Upper lobe of left lung (tissue), 4 donors: ENCODE results near the gene NBEAL2.

Experiments used
- CTCF ChIP-seq, 6 experiments: fragments of 450-650 bp in 4 of 6; fragments of 200-600 bp in 2 of 6; sonication (generic) in 2 of 6; IDR thresholded peaks; one replicate each; pipeline ENCODE4 v1.5.1; 2016 to 2019; ENCODE audit warnings: antibody characterized with exemption in 6 of 6
- POLR2A ChIP-seq, 4 donors: fragments of 450-650 bp; IDR thresholded peaks; one replicate each; pipeline ENCODE4 v1.5.1; 2016 to 2017; ENCODE audit warnings: antibody characterized with exemption in 4 of 4, mild to moderate bottlenecking in 2 of 4

GRCh38 chr3:47015151-47015550 is 35.7 kb downstream of the NBEAL2 start:
- no peak for TF ChIP-seq CTCF (IDR thresholded peaks at IDR 0.05)
- TF ChIP-seq POLR2A (IDR thresholded peaks at IDR 0.05): no peak
